HG03442 (cell line): Measurements from ENCODE around the gene NR3C1.

Experiments
- ATAC-seq: cut with Tn5 transposase; IDR thresholded peaks from one replicate; pipeline ENCODE4 v1.9.1; 2021; ENCODE audit warnings: mild to moderate bottlenecking, moderate library complexity; ENCODE audit not compliant: unreplicated experiment

Gene NR3C1

GRCh38 chr5:143315214-143315613 lies 88.3 kb downstream of the NR3C1 start:
- ATAC-seq = no peak

- no peak for ATAC-seq
Measured at GRCh38 chr5:143314659-143315058, 88.8 kb downstream of the NR3C1 start.

- no peak for ATAC-seq
Measured at GRCh38 chr5:143314099-143314498, 89.4 kb downstream of the NR3C1 start.

- no peak for ATAC-seq
Measured at GRCh38 chr5:143313298-143313852, 90.1 kb downstream of the NR3C1 start.

DNA sequence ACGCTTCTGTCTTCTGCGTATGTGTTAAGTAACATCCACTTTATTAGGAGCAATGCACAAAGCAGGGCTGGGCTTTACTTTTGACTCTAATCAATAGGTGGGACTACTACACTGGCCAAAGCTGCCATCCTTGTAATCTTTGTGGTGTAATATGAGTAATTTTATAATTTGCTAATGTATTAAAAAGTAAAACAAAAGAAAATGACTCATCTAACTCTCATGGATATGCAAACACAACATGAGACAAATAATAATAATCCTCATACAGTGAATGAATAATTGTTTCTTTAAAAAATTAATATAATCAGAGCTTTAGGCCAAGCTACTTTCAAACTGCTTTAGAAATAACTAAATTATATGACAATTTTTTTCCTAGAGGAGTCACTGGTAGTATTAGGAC lies 90.7 kb downstream of the NR3C1 start:
- no peak for ATAC-seq

GRCh38 chr5:143311955-143312354 lies 91.5 kb downstream of the NR3C1 start:
- no peak for ATAC-seq

DNA sequence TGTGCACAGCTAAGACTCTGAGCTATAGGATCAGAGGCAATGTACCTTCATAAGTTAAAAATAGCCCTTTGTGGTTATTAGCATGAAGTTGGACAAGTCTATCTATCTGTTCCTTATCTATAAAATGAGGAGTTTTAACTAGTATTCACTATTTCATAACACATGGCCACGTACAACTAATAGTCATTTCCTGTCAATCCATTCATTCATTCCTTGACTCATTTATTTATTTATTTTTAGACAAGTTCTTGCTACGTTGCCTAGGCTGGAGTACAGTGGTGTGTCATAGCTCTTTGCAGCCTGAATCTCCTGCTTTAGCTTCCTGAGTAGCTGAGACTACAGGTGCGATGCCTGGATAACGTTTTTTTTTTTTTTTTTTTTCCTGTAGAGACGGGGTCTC lies 92.1 kb downstream of the NR3C1 start:
- no peak for ATAC-seq

DNA sequence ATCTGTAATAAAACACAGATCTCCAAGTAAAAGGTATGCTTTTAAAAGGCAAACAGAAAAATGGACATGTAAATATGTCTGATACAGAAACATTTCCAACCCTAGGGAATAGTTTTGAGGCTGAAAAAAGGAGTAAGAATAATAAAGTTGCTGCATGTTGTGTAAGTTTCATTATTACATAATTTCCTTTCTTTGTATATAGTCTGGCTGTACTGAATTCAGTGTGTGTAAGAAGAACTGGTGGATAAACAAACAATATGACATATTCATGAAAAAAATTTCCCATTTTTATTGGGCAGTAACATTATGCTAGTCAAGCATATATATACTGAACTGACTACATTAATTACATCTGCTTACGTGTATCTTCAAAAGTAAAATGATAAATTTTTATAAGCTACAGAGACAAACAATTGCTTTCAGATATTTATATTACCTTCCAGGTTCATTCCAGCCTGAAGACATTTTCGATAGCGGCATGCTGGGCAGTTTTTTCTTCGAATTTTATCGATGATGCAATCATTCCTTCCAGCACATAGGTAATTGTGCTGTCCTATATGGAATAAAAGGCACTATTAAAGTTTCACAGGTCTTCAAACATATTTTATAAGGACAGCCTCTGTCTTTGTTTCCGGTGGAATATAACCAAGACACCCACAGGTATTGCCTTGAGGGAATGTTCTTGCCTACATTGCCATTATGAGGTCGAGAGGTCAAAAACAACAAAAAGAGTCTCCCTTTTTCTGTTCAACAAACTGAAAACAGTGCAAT lies 93.6 kb downstream of the NR3C1 start:
- ATAC-seq = no peak

GRCh38 chr5:143308731-143309130 lies 94.8 kb downstream of the NR3C1 start:
- no peak for ATAC-seq

GRCh38 chr5:143306040-143306439 lies 97.4 kb downstream of the NR3C1 start:
- no peak for ATAC-seq

DNA sequence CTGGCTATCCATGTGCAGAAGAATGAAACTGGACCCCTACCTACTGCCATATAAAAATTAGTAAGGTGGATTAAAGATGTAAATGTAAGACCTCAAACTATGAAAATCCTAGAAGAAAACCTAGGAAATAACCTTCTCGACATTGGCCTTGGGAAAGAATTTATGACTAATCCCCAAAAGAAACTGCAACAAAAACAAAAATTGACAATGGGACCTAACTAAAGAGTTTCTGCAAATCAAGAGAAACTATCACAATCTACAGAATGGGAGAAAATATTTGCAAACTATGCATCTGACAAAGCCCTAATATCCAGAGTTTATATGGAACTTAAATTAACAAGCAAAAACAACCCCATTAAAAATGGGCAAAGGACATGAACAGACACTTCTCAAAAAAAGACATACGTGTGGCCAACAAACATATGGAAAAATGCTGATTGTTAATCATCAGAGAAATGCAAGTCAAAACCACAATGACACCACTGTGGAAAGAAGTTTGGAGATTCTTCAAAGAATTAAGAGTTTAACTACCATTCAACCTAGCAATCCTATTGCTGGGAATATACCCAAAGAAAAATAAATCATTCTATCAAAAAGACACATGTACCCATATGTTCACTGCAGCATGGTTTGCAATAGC lies 98.5 kb downstream of the NR3C1 start:
- no peak for ATAC-seq

- no peak for ATAC-seq
Measured at GRCh38 chr5:143302341-143303045, 101.0 kb downstream of the NR3C1 start.

DNA sequence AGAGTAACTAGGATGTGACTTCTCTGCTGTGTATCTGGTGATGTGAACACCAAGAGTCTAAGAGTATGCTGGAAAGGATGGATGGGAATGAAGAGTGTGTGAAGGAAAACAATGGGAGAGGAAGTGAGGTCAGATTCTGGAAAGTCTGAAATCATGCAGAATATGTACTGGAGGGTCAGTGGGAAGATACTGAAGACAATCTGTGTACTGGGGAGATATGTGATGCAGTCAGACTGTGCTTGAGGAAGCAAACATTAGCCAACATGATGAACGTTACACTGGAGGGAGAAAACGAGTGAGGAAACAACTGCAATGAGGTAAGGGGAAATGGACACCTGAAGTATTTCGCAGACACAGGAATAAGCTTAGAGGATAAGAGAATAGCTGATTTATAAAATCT lies 105.7 kb downstream of the NR3C1 start:
- no peak for ATAC-seq

DNA sequence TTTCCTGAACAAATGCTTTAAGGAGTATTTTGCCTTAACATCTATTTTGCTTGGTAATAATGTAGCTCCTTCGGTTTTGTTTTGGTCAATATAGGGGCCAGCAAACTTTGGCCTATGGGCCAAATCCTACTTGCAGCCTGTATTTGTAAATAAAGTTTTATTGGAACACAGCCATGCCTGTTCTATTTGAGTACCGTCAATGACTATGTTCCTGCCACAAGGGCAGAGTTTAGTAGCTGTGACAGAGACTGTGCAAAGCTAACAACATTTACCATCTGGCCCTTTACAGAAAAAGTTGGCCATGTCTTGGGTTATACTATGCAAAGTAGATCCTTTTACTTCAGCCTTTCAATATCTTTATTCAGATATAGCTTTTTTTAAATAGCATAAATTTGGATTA lies 113.4 kb downstream of the NR3C1 start:
- no peak for ATAC-seq

DNA sequence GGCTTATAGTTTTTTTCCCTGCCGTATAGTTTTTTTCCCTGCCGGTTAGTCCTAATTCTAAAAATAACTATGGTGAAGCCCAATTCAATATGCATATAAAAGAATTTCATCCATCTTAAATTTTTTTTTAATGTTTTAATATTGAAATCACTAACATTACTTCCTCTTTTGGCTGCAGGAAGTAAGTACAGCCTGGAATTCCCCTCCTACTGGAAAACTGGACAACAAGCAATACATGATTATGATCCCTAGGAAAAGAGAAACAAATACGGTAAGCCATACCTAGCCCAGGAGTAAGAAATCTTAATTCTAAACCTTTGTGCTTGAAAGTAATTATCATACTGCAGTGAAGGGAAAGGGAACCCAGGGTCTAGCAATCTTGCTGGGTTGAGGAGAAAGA lies 119.0 kb downstream of the NR3C1 start:
- no peak for ATAC-seq

DNA sequence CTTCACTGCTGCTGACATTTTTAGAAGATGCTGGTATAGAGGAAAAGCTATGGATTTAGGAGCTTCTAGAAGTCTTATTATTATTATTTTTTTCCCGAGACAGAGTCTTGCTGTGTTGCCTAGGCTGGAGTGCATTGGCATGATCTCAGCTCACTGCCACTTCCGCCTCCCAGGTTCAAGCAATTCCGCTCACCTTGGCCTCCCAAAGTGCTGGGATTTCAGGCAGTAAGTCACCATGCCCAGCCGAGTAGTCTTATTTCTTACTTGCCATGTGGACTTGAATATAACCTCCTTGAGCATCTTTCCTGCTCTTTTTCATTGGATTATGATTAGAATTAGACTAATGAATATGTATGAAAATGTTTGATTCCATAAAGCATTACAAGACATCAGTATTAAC lies 119.5 kb downstream of the NR3C1 start:
- ATAC-seq = no peak

- no peak for ATAC-seq
Measured at GRCh38 chr5:143281226-143281625, 122.3 kb downstream of the NR3C1 start.

DNA sequence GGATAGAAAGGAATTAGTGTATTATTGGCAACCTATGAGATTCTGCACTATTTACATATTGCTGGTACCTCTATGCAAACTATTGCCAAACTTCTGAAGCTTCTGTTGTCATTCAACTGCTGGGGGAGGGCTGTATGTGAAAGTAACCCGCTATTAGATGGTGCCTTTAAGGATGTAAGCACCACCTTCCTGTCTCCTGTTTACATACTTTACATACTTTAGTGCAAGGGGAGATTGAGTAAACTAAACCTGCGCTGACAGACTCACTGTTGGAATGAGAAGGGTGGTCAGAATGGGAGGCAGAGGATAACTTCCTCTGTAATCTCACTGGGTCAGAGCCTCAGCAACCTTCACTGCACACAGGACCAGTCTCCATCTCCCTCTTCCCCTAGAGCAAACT lies 123.8 kb downstream of the NR3C1 start:
- no peak for ATAC-seq

GRCh38 chr5:143277536-143277935 lies 126.0 kb downstream of the NR3C1 start:
- no peak for ATAC-seq

- ATAC-seq = no peak
Measured at GRCh38 chr5:143275512-143276363, 127.7 kb downstream of the NR3C1 start.

- ATAC-seq = no peak
Measured at GRCh38 chr5:143274952-143275351, 128.5 kb downstream of the NR3C1 start.
